Activated T-helper 9 cell treated with anti-CD3 and anti-CD28 coated beads, Interleukin-2, amount 50 U/mL, for 16 hours (primary cell): Measurements from ENCODE around the gene GAB2.
"Not testable (repeated sequence)": the region's sequence is repeated elsewhere in the genome, so short reads cannot be mapped to it uniquely, and the experiment has no call there.

Experiments
- DNase-seq: peaks from one replicate; pipeline ENCODE4 v3.0.0-alpha.2; 2020; ENCODE audit warnings: low read depth

Gene GAB2

DNA sequence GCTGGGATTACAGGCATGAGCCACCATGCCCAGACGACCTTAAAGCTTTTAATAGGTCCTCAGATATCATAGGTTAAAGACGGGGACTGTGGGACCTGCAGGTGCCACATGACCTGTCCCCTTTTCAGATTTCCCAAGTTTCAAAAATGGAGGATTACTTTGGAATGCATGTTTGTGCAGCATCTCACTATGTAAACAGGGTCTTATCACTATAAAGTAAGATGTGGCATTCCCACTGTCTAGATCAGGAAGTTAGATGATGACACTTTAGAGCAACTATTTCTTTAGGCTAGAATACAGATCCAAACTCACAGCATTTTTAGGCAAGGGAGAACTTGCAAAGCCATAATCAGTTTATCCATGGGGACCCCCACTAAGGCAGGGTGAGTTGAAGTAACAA lies 136.1 kb downstream of the GAB2 start:
- DNase-seq = no peak

DNA sequence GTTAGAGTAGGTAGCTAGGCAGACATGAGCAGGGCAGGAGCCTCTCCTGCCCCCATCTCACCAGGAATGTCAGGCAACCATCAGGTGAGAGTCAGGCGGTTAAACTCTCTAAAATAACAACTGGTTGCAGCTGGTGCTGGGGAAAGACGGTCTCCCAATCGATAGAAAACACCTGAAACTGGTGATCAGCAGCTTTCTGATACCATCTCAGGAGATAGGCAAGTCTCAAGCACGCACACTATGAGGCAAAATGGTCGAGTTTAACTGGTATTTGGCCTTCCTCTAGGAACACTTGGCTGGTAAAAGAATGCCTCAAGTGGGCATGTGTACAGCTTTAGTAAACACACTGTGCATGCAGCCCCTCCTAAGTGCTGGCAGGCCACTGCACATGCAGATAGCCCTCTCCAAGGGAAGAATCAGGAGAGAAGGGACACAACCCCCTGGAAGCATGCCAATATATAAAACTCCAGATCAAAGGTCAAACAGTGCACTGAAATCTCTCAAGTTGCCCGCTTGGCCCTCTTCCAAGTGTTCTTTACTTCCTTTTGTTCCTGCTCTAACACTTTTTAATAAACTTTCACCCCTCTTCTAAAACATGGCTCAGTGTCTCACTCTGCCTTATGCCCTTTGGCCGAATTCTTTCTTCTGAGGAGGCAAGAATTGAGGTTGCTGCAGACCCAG lies 140.2 kb downstream of the GAB2 start:
- DNase-seq = no peak

DNA sequence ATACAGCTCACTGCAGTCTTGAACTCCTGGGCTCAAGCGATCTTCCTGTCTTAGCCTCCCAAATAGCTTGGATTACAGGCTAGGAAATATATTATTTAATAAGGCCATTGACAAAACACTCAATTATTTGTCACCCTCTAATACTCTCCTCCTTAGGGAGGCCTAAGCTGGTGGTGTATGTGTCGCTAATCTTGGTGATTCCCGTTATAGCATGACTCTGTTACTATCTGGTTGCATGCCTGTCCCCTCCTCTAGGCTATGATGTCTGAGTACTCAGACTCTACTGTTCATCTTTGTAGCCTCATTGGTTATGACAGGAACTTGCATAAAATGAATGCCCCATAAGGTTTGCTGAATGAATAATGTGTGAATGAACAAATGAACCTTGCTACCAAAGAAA lies 141.3 kb downstream of the GAB2 start:
- DNase-seq = no peak

DNA sequence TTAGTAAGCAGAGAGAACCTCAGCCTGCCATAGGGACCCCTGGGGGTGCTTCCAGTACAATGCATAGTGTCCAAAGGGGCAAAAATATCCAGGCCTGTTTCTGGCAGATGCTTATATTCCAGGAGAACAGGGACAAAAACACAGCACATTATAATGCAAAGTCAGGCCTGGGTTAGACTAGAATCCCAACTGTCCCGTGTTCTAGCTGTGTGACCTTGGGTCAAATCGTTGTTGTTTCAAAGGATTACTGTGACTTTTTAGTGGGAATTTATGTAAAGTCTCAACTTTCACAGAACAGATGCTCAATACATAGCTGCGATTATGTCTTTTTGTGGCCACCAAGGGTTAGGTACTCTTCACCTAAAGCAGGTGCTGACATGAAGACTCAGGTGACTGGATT lies 142.9 kb downstream of the GAB2 start:
- no peak for DNase-seq

DNA sequence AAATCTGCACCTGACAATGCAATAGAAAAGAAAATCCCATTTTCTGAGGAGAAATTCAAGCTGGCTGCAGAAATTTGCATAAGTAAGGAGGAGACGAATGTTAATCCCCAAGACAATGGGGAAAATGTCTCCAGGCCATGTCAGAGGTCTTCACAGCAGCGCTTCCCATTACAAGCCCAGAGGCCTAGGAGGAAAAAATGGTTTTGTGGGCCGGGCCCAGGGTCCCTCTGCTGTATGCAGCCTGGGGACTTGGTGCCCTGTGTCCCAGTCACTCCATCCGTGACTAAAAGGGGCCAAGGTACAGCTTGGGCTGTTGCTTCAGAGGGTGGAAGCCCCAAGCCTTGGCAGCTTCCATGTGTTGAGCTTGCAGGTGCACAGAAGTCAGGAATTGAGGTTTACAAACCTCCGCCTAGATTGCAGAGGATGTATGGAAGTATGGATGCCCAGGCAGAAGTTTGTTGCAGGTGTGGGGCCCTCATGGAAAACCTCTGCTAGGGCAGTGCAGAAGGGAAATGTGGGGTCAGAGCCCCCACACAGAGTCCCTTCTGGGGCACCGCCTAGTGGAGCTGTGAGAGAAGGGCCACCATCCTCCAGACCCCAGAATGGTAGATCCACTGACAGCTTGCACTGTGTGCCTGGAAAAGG lies 144.9 kb downstream of the GAB2 start:
- DNase-seq = not testable (repeated sequence)

DNA sequence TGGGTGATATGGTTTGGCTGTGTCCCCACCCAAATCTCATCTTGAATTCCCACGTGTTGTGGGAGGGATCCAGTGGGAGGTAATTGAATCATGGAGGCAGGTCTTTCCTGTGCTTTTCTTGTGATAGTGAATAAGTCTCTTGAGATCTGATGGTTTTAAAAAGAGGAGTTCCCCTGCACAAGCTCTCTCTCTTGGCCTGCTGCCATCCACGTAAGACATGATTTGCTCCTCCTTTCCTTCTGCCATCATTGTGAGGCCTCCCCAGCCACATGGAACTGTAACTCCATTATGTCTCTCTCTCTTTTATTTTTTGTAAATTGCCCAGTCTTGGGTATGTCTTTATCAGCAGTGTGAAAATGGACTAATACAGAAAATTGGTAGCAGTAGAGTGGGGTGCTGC lies 145.8 kb downstream of the GAB2 start:
- DNase-seq = not testable (repeated sequence)

DNA sequence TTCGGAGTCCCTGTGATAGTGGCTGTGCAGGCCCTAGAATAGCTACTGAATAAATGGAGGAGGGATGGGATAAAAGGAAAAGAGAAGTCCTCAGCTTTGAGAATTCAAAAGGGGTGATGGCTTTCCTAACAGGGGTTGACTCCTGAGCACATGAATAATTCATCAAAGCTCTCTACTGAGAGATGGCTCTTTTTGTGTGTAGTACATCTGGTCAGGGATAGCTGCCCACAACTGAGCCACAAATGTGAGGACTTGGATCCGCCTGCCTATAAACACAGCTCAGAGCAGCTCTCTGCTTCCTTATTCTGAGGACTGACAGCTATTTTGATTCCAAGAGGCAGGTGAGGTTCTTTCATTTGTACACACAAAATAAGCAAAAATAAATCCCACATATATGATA lies 146.6 kb downstream of the GAB2 start:
- no peak for DNase-seq

DNA sequence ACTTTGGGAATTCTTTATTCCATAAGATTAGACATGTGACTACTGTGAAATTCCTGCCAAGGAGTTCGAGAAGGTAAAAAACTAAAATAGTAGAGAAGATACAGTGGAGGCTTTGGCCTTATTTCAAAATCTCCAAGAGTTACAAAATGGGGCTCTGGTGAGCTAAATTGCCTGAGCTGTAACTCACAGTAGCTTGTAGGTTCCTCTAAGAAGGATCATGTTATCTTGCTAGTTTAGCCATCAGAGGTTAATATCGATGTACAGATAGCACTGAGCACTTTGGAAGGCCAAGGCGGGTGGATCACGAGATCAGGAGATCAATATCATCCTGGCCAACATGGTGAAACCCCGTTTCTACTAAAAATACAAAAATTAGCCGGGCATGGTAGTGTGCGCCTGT lies 147.8 kb downstream of the GAB2 start:
- DNase-seq = no peak

DNA sequence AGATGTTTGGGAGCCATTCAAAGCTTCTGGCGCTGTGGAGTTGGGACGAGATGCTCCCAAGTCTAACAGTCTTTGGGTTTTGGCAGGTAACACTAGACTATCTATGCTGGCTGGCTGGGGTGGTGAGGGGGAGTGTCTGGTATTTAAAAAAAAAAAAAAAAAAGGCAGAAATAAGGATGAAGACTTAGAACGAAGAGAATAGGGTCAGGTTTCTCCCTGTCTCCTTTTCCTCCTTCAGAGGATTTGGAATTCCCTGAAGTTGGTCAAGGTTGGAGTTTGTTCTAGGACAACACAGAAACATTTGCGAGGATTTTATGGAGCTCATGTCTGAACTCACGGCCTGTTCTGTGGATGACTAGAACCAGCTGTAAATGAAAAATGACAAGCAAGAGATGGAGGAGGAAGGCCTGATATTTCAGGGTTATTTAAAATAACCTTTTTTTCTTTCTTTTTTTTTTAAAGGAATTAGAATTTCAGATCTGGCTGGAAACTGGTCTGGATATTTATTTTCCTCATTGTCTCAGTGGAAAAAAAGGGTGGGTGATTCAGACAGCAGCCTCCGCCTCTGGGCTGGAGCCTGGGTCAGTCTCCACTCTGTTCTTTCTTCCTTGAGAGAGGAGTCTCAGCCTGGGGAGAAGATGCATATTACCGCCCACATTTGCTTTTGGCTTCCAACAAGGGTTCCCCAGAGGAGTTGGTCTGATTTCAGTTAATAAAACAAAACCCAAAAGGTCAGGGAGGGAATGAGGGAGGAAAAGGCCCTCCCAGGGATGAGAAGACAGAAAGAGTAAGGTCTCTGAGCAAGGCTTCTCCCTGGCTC lies 148.8 kb downstream of the GAB2 start:
- no peak for DNase-seq

DNA sequence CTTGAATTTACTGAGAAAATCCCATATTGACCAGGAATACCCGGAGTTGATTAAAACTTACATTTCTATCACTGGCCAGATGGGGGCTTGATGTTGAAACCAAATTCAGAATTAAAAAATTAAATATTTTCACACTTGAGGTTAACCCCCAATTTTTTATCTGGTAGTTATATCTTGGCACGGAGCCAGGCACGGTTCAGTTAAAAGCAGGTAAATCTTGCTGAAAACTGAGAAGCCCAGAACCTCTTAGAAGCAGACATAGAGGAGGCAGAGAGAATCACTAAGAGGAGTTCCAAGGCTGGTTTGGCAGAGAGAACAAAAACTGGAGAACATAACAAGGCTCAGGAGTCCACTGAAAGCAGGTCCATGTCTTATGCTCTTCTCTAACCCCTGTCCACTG lies 151.2 kb downstream of the GAB2 start:
- DNase-seq = no peak

DNA sequence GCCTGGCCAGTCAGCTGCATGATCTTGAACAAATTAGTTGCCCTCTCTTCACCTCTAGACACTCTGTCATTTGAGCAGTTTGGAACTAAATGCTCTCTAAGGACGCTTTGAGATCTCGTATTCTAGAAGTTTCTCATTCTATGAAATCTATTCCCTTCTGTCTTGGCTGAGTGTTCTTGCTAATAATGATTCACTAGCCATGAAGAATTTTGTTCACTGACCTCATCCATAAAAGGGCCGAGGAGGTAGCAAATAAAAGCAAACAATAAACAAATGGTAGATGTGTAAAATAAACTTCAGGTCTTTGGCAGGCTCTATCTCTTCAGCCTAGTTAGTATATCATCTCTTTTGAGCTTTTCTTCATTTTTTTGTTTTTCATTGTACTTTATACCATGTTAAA lies 152.3 kb downstream of the GAB2 start:
- DNase-seq = no peak

DNA sequence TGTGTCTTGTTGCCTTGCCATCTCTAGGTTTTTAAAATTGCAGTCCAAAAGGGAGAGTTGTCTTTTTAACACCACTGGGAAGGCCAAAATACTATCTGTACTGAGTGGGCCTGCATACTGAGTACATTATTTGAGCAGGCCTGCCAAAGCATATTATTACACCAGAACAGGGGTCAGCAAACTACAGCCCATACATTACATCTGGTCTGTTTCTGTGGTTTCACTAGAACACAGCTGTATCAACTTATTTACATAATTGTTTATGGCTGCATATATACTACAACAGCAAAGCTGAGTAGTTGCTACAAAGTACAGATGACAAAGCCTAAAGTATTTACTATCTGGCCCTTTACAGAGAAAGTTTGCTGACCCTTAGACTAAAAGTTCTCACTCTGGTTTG lies 154.9 kb downstream of the GAB2 start:
- no peak for DNase-seq

DNA sequence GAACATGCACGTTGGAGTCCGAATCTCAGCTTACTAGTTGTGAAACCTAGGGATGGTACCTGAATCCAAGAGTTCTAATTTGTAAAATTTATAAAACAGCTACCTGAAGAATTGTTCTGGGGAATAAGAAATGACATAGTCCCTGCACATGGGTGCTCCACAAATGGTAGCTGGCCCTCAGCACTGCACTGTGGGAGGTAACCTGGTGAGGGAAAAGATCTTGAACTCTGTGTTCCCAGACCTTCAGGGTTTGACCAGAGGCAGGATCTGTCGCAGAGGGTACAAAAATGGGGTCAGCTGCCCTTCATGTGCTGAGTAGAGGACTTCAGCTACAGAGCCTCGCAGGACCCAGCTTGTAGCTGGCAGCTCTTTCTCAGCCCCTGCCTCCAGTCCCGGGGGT lies 155.4 kb downstream of the GAB2 start:
- DNase-seq = no peak

DNA sequence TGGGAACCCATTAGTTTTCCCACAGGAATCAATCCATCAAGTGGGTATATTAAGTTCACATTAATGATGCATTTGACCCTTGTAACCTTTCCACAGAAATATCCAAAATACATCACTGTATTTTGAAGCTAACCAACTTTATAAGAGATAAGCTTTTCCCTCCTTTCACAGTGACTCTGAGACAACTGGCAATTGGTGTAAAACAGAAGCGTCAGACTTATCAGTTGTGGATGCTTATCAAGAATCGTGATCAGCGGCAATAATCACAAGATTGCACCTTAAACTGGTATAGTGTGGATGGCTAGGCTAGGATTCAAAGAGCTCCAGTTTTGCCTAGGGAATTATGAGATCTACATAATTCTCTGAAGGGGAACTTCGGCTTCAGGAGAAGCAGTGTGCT lies 155.8 kb downstream of the GAB2 start:
- DNase-seq = no peak

DNA sequence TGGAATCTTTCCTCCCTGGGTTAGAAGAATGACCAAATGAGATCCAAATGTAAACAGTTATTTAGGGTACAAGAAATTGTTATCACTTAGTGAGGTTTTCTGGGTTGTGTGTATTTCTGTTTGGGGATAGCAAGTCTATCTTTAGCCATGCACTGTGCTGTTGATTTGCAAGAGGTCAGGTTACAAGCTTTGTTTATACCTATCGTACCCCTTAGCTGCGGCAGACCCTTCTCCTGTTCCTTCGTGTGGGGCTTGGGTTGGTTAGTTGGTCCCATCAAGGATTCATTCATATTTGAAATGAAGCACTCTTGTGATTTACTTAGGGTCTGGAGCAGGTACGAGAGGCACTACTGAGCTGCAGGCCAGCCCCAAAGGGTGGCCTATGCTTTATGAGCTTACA lies 156.3 kb downstream of the GAB2 start:
- DNase-seq = no peak

DNA sequence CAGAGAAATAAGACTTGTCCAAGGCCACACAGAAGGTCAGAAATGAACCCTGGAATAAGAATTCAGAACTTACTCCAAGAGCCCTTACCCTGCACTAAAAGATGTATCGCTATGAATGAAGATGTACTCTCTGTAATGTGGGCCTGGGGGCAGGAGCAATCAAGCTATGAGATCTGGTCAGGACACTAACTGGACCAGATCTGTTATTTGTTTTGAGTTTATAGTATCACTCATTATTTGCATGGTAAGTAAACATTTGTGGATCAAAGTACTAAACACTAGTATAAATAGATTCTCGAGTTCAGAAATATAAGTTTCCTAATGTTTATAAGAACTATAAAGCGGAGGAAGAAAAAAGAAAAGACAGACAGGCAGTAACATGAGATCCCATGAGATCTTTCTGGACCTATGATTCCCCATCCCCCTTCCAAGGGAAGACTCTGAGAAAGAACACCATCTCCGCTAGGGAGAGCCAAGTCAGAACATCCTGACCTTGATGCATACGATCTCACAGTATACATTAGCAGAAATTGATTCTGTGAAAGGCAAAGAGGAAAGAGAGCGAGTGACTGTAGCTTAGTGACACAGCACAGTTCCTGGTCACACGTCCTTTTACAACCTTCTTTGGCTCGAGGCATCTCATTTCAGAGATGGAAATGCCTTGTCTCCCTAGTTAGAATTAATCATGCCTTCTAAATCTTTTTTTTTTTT lies 157.7 kb downstream of the GAB2 start:
- no peak for DNase-seq

DNA sequence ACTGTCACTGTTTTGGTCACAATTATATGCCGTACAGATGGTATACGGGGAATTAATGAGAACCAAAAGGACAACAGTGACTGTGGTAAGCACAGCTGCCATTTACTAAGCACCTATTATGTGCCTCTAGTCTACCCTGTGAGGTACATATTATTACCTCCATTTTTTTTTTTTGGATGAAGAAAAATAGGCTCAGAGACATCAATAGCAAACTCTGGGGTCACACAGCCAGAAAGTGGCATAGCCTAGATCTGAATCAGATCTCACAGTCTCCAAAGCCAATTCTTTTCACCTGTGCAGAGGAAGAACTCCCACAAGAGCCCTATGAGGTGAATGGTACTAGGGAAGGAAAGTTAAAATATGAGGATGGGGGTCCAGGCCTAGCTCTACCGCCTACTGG lies 160.0 kb downstream of the GAB2 start:
- DNase-seq = no peak

DNA sequence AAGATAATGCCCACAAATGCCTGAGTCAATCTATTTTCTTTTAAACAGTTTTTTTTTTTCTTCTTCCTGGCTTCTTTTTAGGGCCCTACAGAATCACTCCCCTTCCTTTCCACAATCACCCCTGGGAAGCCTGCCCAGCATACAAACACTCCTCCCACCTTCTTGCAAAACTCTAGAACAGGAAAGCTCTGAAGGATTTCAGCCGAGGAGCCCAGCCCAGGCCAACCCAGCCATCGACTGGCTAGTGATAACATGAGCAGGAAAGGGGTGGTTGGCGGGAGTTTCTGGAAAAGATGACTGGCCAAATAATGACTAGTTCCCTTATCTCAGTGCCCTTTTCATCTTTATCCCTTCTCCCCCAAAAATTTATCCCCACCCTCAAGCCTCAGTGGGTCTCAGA lies 160.7 kb downstream of the GAB2 start:
- no peak for DNase-seq

DNA sequence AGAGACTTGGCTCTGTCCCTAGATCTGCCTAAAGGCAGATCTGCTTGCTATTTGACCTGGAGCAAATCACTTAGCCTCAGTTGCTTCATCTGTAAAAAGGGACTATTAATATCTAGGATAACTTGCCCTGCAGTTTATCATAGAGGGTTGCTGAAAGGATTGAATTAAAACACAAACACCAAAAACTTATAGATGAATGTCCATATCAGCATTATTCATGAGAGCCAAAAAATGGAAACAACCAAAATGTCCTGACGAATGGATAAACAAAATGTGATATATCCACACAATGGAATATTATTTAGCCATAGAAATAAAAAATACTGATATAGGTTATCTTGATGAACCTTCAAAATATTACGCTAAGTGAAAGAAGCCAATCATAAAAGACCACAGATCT lies 161.7 kb downstream of the GAB2 start:
- no peak for DNase-seq

DNA sequence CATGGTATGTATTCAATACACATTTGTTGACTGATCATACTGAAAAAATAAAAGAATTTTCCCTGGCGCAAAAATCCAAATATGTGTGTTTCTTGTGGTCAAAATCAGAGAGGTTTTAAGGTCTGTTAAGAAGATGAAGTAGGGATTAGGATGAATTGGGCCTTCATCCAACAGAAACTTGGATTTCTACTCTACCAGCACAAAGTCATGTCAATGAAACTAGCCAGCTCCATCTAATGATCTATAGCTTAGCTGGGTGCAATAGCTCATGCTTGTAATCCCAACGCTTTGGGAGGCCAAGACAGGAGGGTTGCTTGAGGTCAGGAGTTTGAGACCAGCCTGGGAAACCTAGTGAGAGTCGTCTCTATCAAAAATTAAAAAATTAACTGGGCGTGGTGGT lies 163.4 kb downstream of the GAB2 start:
- no peak for DNase-seq

DNA sequence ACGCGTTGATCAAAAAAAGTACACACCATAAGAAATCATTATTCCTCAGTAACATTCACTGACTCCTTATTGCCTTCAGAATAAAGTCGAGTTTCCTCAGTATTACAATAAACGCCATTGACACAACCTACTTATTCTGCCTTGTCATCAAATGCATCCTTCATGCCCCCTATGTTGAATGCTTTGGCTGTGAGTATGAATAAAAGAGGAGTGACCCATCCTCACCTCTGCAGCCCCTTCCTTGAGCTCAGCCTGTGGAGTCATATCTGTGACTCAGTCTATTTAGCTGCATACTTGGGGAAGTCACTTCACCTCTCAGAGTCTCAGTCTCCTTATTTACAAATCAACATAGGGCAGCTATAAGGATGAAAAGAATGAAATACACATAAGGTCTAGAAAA lies 163.8 kb downstream of the GAB2 start:
- no peak for DNase-seq

DNA sequence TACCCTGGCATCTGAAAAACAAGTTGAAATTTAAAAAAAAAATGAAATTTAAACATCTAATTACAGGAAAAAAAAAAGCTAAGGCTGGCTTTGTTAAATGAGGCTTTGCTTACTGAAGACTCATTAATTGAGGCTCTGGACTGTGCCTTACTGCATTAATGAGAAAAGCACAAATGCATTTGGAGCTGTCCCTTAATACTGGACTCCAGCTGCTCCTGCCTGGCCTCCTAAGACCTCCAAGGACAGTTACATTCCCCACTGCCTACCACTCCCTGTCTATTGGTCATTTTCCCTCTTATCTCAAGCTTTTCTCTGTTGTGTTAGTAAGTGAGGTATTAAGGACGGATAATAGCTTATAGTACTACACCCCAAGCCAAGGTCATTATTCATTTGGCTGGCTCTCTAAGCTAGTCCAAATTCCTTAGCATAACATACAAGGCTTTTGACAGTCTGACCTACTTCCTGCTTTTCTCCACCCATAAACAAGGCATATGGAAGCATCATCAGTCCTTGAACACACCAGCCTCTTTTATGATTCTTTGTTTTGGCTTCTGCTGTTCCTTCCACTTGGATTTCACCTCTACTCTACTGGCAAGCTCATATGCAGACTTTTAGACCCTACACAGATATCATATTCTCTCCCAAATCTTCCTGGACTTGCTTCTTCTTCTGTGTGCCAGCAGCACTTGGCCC lies 166.4 kb downstream of the GAB2 start:
- no peak for DNase-seq
